GM19240 (cell line): ENCODE results near the gene HEMK1.

Experiments
- DNase-seq: peaks from one replicate; pipeline ENCODE4 v3.0.0; 2011; ENCODE audit warnings: low spot score; ENCODE audit not compliant: insufficient read length

The HEMK1 gene

GRCh38 chr3:50573566-50574443 is 4.5 kb downstream of the HEMK1 start:
- DNase-seq = no peak

GRCh38 chr3:50574444-50574831 is 5.1 kb downstream of the HEMK1 start:
- DNase-seq = no peak

GRCh38 chr3:50575372-50575771 is 6.0 kb downstream of the HEMK1 start:
- no peak for DNase-seq

- DNase-seq = no peak
Measured at GRCh38 chr3:50577348-50577747, 8.0 kb downstream of the HEMK1 start.

GRCh38 chr3:50580683-50581458 is 11.5 kb downstream of the HEMK1 start:
- DNase-seq = no peak

GRCh38 chr3:50581459-50581842 is 12.1 kb downstream of the HEMK1 start:
- DNase-seq = no peak

- DNase-seq = no peak
Measured at GRCh38 chr3:50582083-50582482, 12.8 kb downstream of the HEMK1 start.

GRCh38 chr3:50583897-50584296 is 14.6 kb downstream of the HEMK1 start:
- DNase-seq = no peak

GRCh38 chr3:50584391-50584790 is 15.1 kb downstream of the HEMK1 start:
- DNase-seq = no peak

GRCh38 chr3:50585919-50586762 is 16.8 kb downstream of the HEMK1 start:
- DNase-seq = no peak

GRCh38 chr3:50586763-50587070 is 17.4 kb downstream of the HEMK1 start:
- no peak for DNase-seq

GRCh38 chr3:50587373-50587772 is 18.1 kb downstream of the HEMK1 start:
- no peak for DNase-seq

GRCh38 chr3:50587806-50588758 is 18.8 kb downstream of the HEMK1 start:
- peak; percentile 50 for DNase-seq

GRCh38 chr3:50588759-50589433 is 19.6 kb downstream of the HEMK1 start:
- DNase-seq = no peak

- DNase-seq = no peak
Measured at GRCh38 chr3:50591196-50591741, 21.9 kb downstream of the HEMK1 start.

- DNase-seq = no peak
Measured at GRCh38 chr3:50592568-50592967, 23.2 kb downstream of the HEMK1 start.

- DNase-seq = no peak
Measured at GRCh38 chr3:50594253-50594785, 25.0 kb downstream of the HEMK1 start.

GRCh38 chr3:50599115-50599715 is 29.9 kb downstream of the HEMK1 start:
- DNase-seq = no peak

- DNase-seq = no peak
Measured at GRCh38 chr3:50599716-50600118, 30.4 kb downstream of the HEMK1 start.
